Measurements from ENCODE around the gene LSR. TPM values are rescaled to one million over a fixed set of nuclear protein-coding genes. Genes with fewer than 3 reads are reported as not detected.

The LSR gene
- polyA plus RNA-seq, 1 donor from 2014 or later = not detected

DNA sequence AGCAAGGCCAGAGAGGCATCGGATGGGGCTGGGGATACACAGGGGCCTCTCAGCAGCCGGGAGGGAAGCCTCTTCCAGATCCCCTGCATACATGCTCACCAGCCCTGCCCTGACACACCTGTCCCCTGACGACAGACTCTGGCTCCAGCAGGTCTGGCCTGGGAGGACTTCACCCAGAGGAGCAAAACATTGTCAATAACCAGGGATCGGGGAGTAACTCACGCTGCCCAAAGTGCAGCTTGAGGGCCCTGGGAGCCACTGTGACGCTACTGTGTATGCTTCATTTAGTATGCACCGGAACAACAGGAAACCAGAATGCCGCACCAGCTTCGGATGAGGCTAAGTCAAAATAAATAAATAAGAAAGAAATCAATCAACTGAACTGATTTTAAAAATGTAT is 67.8 kb downstream of the LSR start:
- no peak overlapping the region for H3K4me2 ChIP-seq (ENCODE audit: low read length)
- H3K9me2 ChIP-seq (ENCODE audit: insufficient read depth, low read length) = no peaks in the 10 kb centered on the region
- no peaks in the 10 kb centered on the region for H3K36me3 ChIP-seq (ENCODE audit: insufficient read depth, low read length)
- no peaks in the 10 kb centered on the region for H3F3A ChIP-seq (ENCODE audit: insufficient read depth, low read length, poor library complexity, severe bottlenecking)
- H2AFZ ChIP-seq (ENCODE audit: low read depth, low read length) = no peak overlapping the region
- H3K4me3 ChIP-seq (ENCODE audit: low read length) = no peak overlapping the region
- H4K20me1 ChIP-seq (ENCODE audit: insufficient read depth) = no peaks in the 10 kb centered on the region
- H3K27ac ChIP-seq (ENCODE audit: low read length) = no peak overlapping the region
- TF ChIP-seq, protein P1, sequence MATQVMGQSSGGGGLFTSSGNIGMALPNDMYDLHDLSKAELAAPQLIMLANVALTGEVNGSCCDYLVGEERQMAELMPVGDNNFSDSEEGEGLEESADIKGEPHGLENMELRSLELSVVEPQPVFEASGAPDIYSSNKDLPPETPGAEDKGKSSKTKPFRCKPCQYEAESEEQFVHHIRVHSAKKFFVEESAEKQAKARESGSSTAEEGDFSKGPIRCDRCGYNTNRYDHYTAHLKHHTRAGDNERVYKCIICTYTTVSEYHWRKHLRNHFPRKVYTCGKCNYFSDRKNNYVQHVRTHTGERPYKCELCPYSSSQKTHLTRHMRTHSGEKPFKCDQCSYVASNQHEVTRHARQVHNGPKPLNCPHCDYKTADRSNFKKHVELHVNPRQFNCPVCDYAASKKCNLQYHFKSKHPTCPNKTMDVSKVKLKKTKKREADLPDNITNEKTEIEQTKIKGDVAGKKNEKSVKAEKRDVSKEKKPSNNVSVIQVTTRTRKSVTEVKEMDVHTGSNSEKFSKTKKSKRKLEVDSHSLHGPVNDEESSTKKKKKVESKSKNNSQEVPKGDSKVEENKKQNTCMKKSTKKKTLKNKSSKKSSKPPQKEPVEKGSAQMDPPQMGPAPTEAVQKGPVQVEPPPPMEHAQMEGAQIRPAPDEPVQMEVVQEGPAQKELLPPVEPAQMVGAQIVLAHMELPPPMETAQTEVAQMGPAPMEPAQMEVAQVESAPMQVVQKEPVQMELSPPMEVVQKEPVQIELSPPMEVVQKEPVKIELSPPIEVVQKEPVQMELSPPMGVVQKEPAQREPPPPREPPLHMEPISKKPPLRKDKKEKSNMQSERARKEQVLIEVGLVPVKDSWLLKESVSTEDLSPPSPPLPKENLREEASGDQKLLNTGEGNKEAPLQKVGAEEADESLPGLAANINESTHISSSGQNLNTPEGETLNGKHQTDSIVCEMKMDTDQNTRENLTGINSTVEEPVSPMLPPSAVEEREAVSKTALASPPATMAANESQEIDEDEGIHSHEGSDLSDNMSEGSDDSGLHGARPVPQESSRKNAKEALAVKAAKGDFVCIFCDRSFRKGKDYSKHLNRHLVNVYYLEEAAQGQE (IDR thresholded peaks at IDR 0.05; ENCODE audit: borderline replicate concordance) = no peak
- TF ChIP-seq MXI1 (conservative IDR thresholded peaks at IDR 0.05; ENCODE audit: poor library complexity, severe bottlenecking) (no peak), TAF1 (IDR thresholded peaks at IDR 0.05; ENCODE audit: low read depth) (no peak), EP300 (conservative IDR thresholded peaks at IDR 0.05; ENCODE audit: poor library complexity, severe bottlenecking) (no peak), RAD21 (conservative IDR thresholded peaks at IDR 0.05) (no peak), EZH2 (IDR thresholded peaks at IDR 0.05; ENCODE audit: borderline replicate concordance, insufficient read depth, low read length, poor library complexity, severe bottlenecking) (no peak), POLR2AphosphoS5 (IDR thresholded peaks at IDR 0.05) (no peak), SMC3 (conservative IDR thresholded peaks at IDR 0.05; ENCODE audit: poor library complexity) (no peak)
- TF ChIP-seq, protein P2, sequence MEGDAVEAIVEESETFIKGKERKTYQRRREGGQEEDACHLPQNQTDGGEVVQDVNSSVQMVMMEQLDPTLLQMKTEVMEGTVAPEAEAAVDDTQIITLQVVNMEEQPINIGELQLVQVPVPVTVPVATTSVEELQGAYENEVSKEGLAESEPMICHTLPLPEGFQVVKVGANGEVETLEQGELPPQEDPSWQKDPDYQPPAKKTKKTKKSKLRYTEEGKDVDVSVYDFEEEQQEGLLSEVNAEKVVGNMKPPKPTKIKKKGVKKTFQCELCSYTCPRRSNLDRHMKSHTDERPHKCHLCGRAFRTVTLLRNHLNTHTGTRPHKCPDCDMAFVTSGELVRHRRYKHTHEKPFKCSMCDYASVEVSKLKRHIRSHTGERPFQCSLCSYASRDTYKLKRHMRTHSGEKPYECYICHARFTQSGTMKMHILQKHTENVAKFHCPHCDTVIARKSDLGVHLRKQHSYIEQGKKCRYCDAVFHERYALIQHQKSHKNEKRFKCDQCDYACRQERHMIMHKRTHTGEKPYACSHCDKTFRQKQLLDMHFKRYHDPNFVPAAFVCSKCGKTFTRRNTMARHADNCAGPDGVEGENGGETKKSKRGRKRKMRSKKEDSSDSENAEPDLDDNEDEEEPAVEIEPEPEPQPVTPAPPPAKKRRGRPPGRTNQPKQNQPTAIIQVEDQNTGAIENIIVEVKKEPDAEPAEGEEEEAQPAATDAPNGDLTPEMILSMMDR (IDR thresholded peaks at IDR 0.05; ENCODE audit: poor library complexity, severe bottlenecking) = no peak
- H3K79me2 ChIP-seq (replicated peaks; ENCODE audit: insufficient read depth, low read length) = no peaks in the 10 kb centered on the region
- H3K9me3 ChIP-seq (ENCODE audit: low read length) = no peaks in the 10 kb centered on the region
- H3K9ac ChIP-seq (ENCODE audit: low read length) = no peak overlapping the region
- no peaks in the 10 kb centered on the region for H3K27me3 ChIP-seq (ENCODE audit: insufficient read depth, low read depth, low read length)

Other genes starting within 250 kb of the LSR start
- gene GRAMD1A, start 248.7 kb upstream of the LSR start, polyA plus RNA-seq = 19.0 and 25.8 TPM in 2 replicates
- gene SCN1B, start 218.5 kb upstream of the LSR start, polyA plus RNA-seq = 1.5 and 3.1 TPM in 2 replicates
- gene HPN, start 207.3 kb upstream of the LSR start, polyA plus RNA-seq = 0.15 TPM in 1 of 2 replicates, not detected in the other
- gene FXYD3, start 133.2 kb upstream of the LSR start, polyA plus RNA-seq = not detected in 2 replicates
- gene LGI4, start 113.9 kb upstream of the LSR start, polyA plus RNA-seq = 0.63 and 3.1 TPM in 2 replicates
- not detected in 2 replicates for gene FXYD1, start 110.2 kb upstream of the LSR start, polyA plus RNA-seq
- gene FXYD7, start 105.7 kb upstream of the LSR start, polyA plus RNA-seq = 35.7 and 37.6 TPM in 2 replicates
- gene FXYD5, start 94.3 kb upstream of the LSR start, polyA plus RNA-seq = not detected in 2 replicates
- gene FAM187B, start 20.3 kb upstream of the LSR start, polyA plus RNA-seq = not detected in 2 replicates
- gene USF2, start 20.0 kb downstream of the LSR start, polyA plus RNA-seq = 104 and 107 TPM in 2 replicates
- gene HAMP, start 33.5 kb downstream of the LSR start, polyA plus RNA-seq = not detected in 2 replicates
- not detected in 2 replicates for gene MAG, start 43.2 kb downstream of the LSR start, polyA plus RNA-seq
- gene CD22, start 80.2 kb downstream of the LSR start, polyA plus RNA-seq = not detected in 2 replicates
- not detected in 2 replicates for gene FFAR1, start 98.9 kb downstream of the LSR start, polyA plus RNA-seq
- not detected in 2 replicates for gene FFAR3, start 109.5 kb downstream of the LSR start, polyA plus RNA-seq
- not detected in 2 replicates for gene GPR42, start 122.1 kb downstream of the LSR start, polyA plus RNA-seq
- not detected in 2 replicates for gene FFAR2, start 199.3 kb downstream of the LSR start, polyA plus RNA-seq
- gene KRTDAP, start 241.5 kb downstream of the LSR start, polyA plus RNA-seq = not detected in 2 replicates